Ishikawa (cell line): ENCODE data around the gene UHRF2.

Experiments used
- NFIC ChIP-seq: IDR thresholded peaks from 2 replicates; pipeline ENCODE4 v1.6.1; 2012
- REST ChIP-seq: IDR thresholded peaks from 2 replicates; pipeline ENCODE4 v1.6.1; 2012; ENCODE audit warnings: low read depth, mild to moderate bottlenecking
- TAF1 ChIP-seq: IDR thresholded peaks from 2 replicates; pipeline ENCODE4 v1.6.1; 2012; ENCODE audit warnings: low read depth, mild to moderate bottlenecking
- TEAD4 ChIP-seq: IDR thresholded peaks from 2 replicates; pipeline ENCODE4 v1.6.1; 2012
- ZBTB7A ChIP-seq: IDR thresholded peaks from 2 replicates; pipeline ENCODE4 v1.6.1; 2012; ENCODE audit warnings: low read depth

UHRF2 gene

DNA sequence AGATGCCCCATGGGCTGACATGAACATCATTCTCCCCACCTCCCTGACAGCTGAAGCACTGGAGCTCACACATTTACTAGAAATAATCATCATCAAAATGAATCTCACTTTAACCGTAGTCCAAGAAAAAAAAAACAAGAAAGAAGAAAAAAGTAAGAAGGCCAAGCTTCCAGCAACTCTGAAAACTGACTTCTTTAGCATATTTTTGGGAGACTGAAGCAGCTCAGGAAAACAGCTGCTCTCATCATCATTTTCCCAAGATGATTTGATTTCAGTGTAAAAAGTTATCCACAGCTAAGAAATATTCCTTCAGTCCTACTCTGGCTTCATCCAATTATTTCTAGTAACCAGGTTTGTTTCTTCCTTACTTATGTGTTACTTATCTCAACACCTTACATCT, 140.9 kb downstream of the UHRF2 start:
- TF ChIP-seq REST (no peak), TEAD4 (no peak), ZBTB7A (no peak), NFIC (no peak), TAF1 (no peak)
